NCI-H2081 treated with DMSO at 0.1 percent for 48 hours (cell line): ENCODE results near the gene TEX36.
"Not testable (repeated sequence)": the region's sequence is repeated elsewhere in the genome, so short reads cannot be mapped to it uniquely, and the experiment has no call there.

Experiments
- DNase-seq: peaks from one replicate; lab custom pipeline; 2025; lab: John Stamatoyannopoulos, UW

The TEX36 gene, protein sequence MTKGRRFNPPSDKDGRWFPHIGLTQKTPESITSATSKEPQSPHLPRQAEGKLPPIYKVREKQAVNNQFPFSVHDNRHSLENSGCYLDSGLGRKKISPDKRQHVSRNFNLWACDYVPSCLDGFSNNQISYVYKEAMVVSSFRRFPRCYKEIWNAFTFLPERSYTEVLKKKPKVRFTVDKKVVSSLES

DNA sequence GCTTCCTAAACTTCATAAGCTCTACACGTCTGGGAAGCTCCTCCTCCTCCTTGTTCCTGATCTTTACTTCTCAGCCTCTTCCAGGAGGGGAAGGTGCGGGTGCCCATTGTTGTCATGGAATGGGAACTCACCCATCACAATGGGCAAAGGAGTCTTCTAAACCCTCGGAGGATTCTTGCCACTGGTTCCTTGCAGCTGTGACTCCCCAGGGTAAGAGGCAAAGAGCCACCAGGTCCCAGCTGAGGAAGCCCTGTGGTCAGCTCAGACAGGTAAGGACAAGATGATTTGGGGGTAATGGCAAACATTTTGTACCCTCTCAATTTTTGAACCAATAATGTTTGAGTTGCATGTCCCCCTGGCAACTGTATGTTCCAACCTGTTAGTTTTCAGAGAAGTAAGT is at the start of gene TEX36:
TSS of gene TEX36 (minus strand) at position 101 of the 400 bp plus-strand sequence. CDS start 174 bp downstream, outside the sequence.
- no peak for DNase-seq

GRCh38 chr10:125727436-125727835 is 44.5 kb upstream of the TEX36 start:
- DNase-seq, result no peak

DNA sequence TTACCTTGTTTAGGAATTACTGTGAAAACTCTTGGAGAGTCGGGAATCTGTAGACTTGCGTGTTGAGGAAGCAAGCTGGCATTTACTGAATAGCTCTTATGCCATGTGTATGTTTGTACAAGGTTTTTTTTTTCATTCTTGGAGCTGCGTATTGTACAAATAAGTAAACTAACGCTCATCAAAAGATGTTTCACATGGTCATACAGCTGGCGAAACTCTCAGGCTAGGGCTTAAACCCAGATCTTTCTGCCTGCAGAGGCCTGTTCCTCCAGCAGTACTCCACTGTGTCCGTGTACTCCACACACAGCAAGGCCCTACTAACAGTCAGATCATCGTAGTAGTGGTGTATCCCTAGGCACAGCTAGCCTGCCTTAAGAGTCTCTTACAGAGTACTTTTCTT is 44.0 kb upstream of the TEX36 start:
- DNase-seq, result no peak

DNA sequence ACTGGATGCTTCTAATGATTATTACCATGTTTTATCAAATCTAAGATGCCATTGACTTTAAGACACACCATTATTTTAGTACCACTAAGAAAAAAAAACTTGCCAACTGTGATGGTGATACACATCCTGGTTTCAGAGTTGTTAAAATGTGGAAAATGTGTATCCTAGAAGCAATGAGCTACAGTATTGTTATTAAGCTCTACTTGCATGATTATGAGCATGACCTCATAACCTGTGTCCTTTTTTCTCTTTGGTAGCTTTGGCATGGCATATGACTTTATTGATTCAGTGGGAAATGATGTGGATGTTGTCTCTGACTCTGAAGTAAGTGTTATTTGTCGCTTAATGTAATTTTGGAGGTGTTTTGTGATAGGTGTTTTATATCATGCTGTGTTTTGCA is 39.8 kb upstream of the TEX36 start:
- no peak for DNase-seq

GRCh38 chr10:125721035-125721434 is 38.1 kb upstream of the TEX36 start:
- no peak for DNase-seq

- DNase-seq, result no peak
Measured at GRCh38 chr10:125720002-125720382, 37.0 kb upstream of the TEX36 start.

GRCh38 chr10:125719173-125720001 is 36.4 kb upstream of the TEX36 start, which contains the start of gene EDRF1:
TSS of gene EDRF1 (plus strand) at chr10:125719709. CDS start at chr10:125719808, 99 bp downstream.
- DNase-seq, result peak; percentile 91

GRCh38 chr10:125714728-125715127 is 31.8 kb upstream of the TEX36 start:
- not testable (repeated sequence) for DNase-seq

- no peak for DNase-seq
Measured at GRCh38 chr10:125711110-125711750, 28.3 kb upstream of the TEX36 start.

DNA sequence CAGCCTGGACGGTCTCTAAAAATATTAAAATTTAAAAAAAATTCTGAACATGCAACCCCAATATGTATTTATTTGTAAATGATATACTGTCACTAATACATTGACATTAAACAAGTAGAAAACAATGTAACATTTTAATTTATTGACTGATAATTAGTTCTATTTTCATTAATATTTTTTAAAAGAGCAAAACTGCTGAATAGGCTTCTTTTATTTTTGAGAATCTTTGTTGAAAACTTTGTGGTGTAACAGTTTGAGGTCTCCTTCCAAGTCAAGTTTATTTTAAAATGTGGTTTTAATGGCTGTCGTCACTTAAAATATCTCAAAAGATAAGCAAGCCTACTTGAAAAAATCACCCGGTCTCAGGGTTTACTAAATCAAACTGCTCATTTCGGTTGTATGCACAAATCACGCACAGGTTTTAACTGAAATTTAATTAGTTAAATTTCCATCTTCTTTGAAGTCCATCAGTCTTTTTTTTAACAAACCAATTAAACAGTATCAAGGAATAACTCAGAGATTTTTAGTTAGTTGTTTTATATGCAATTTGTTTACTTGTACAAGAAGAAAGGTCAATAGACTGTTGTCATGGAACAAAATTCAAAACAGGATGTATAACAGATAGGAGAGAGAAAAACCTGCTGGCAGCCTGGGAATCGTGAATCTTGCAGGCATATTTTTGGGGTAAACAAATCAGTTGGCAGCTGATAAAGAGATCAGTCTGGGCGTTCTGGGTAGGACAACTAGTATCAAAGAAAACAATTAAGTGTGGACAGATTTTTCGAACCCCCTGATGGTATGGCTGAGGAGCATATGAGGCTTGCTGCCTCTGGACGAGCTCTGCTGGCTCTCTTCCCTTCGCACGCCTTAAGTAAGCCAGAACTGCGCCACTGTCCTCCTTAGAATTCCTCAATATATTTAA is 26.9 kb upstream of the TEX36 start:
- no peak for DNase-seq

- no peak for DNase-seq
Measured at GRCh38 chr10:125708971-125709503, 26.1 kb upstream of the TEX36 start.

GRCh38 chr10:125707541-125708468 is 24.8 kb upstream of the TEX36 start:
- DNase-seq, result no peak

DNA sequence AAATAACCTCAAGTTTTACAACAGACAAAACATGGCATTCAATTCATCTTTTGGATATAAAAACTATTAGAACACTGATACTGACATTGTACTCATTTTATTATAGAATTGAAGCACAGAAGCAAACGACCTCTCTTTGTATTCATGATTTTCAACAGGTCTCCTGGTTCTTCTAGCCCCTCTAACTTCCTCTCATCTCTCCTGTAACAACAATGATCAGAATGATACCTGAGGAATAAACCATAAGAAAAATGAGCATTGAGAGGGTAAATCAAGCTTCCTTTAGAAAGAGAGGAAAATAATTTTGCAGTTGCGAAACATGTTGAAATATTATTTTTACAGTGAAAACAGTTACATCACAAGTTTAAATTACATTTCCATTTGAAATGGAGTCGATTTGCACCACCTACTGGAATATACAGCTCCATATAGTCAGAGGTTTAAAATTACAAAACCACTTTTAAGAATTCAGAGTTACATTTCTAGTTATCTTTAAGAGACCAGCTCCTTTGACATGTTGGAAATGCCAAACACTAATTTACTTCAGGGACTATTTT is 17.5 kb upstream of the TEX36 start:
- no peak for DNase-seq

GRCh38 chr10:125699562-125700143 is 16.7 kb upstream of the TEX36 start:
- DNase-seq, result no peak

DNA sequence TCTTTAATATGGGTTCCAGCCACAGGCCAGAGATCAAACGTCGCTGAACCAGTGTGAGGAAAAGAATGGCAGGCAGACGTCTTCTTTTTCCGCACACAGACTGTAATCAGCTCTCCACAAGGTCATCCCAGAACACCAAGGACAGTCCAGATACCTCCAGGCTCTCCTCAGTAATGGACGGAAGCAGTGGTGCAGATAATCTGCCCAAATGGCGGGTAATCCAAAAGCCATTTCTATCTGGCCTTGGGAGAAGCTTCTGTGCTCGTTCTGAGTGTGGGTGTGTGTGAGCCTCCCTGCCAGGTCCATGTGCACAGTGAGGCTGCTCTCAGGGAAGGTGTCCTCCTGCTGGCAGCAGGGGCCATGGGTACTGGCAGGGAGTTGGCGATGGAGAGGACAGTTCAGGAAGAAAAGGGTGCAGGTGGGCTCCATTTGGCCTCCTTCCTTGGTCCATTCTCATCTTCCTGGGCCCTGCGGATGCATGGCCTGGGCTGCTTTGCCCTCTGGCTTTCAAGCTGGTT is 15.6 kb upstream of the TEX36 start:
- no peak for DNase-seq

DNA sequence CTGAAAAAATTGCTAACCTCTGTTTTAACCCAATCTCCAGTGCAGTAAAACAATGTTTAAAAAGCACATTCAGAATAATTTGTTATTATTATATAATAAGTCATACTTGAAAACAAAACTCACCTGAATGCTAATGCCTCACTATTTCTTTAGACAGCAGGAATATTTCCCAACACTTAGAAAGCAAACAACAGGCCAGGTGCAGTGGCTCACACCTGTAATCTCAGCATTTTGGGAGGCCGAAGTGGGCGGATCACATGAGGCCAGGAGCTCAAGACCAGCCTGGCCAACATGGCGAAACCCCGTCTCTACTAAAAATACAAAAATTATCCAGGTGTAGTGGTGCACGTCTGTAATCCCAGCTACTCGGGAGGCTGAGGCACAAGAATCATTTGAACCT is 13.9 kb upstream of the TEX36 start:
- DNase-seq, result not testable (repeated sequence)

- DNase-seq, result no peak
Measured at GRCh38 chr10:125694883-125695282, 11.9 kb upstream of the TEX36 start.

- DNase-seq, result no peak
Measured at GRCh38 chr10:125693524-125693847, 10.5 kb upstream of the TEX36 start.

DNA sequence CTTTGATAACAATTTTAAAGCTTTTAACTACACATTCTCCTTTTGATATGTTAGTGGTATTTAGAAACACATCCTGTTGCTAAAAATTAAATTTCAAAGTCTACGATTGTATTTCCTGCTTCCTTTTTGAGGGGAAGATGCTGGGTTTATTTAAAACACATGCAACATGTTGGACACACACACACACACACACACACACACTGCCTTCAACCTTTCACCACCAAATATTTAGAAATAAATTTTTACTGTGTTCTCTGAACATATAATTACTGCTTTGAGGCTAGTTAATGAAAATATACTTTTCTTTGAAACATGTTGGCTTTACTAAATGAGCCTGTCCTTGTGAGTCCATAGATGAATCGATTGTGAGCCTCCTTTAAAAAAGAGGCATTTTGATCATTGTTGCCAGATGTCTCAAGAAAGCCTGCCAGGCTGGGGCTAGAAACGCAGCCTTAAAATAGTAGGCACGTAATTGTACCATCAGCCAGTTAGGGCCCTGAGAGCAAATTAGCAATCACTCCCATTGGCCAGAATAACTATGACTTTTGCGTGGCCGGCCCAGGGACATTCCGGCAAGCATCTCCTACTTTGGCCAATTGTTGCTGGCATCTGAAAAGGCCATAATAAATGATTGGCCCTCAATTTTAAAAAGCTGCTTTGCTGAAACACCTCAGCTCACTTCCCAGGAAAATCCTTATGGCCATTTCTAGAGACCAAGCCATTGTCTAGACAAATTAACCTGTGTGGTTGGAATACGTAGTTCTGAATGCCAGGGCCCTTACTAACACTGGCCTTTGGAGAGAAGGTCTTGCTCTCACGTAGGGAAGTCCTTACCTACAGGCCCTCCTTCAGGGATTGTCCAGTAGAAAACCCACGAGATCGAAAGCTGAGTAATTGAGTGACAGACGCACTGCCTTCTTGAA is 9.9 kb upstream of the TEX36 start:
- DNase-seq, result no peak
